HCT116 (cell line): ENCODE measurements around the gene MATN3. TPM values are rescaled to one million over a fixed set of nuclear protein-coding genes. Genes with fewer than 3 reads are reported as not detected.
A peak's percentile ranks its signal among the peaks of the same experiment; 100 is the strongest.

ENCODE experiments used
- ATAC-seq: fragments of 200-7000 bp; cut with Tn5 transposase; 2 replicates; pipeline ENCODE4 v1.9.1; 2020; ENCODE audit warnings: mild to moderate bottlenecking, moderate library complexity
- BruUV-seq: library from RNA; stranded (reverse); fragments of 400-500 nt; replicated peaks from 2 replicates; lab custom pipeline; 2021; lab: Mats Ljungman, UMichigan
- CTCF ChIA-PET: fragments of 300-600 bp; sonication (Branson Sonifier 250); formaldehyde crosslinking; loops from one replicate; lab custom pipeline; 2021; ENCODE audit warnings: antibody characterized with exemption; lab: Charles Lee
- POLR2A ChIA-PET: fragments of 300-600, 350-600 bp; sonication (Branson Sonifier 250); formaldehyde crosslinking; loops from one replicate; lab custom pipeline; 2021; ENCODE audit warnings: antibody characterized with exemption; lab: Charles Lee
- RAD21 ChIA-PET, 2 experiments: fragments of 300-600 bp; sonication (Branson Sonifier 250); formaldehyde crosslinking; loops; one replicate each; lab custom pipeline; 2023; ENCODE audit warnings: low total read pairs in 2 of 2; ENCODE audit not compliant: uncharacterized antibody in 2 of 2, unreplicated experiment in 2 of 2, low non-redundant PET in 1 of 2; lab: Charles Lee
- DNase-seq: peaks from one replicate; pipeline ENCODE4 v3.0.0-alpha.2; 2010; ENCODE audit warnings: low read depth, low spot score
- H2AFZ ChIP-seq: fragments of 200-600 bp; shearing (Covaris generic), sonication (generic); 2 replicates; pipeline ENCODE4 v1.6.1; 2017; ENCODE audit warnings: low read depth, mixed run types, mixed read lengths, antibody characterized with exemption, low read length; ENCODE audit not compliant: poor library complexity, severe bottlenecking
- H3K27ac ChIP-seq: 2 replicates; pipeline ENCODE4 v1.5.1; 2012; ENCODE audit warnings: low read depth, low read length
- H3K27me3 ChIP-seq: fragments of 200-600 bp; sonication (generic); 2 replicates; pipeline ENCODE4 v1.6.1; 2016; ENCODE audit warnings: mixed run types, low read length, mixed read lengths; ENCODE audit not compliant: insufficient read depth
- H3K36me3 ChIP-seq, 2 experiments: fragments of 200-500 bp in 1 of 2; fragments of 200-600 bp in 1 of 2; sonication (Bioruptor generic) in 1 of 2; sonication (generic) in 1 of 2; 2 replicates each; pipeline versions ENCODE4 v1.5.1 to v1.6.1; 2014 to 2016; ENCODE audit warnings: low read length in 2 of 2, inconsistent platforms in 1 of 2, mixed read lengths in 1 of 2, mixed run types in 1 of 2; ENCODE audit not compliant: insufficient read depth in 2 of 2, control insufficient read depth in 1 of 2
- H3K4me1 ChIP-seq, 2 experiments: fragments of 200-600 bp in 1 of 2; sonication (generic) in 1 of 2; 2 replicates each; pipeline versions ENCODE4 v1.5.1 to v1.6.1; 2012 to 2017; ENCODE audit warnings: low read length in 2 of 2, inconsistent platforms in 1 of 2, mild to moderate bottlenecking in 1 of 2, mixed read lengths in 1 of 2, mixed run types in 1 of 2, moderate library complexity in 1 of 2; ENCODE audit not compliant: insufficient read depth in 2 of 2, control insufficient read depth in 1 of 2
- H3K4me2 ChIP-seq: fragments of 200-600 bp; sonication (generic); 2 replicates; pipeline ENCODE4 v1.6.1; 2017; ENCODE audit warnings: mixed run types, low read length, mixed read lengths
- H3K4me3 ChIP-seq, 2 experiments: fragments of 200-600 bp in 1 of 2; sonication (generic) in 1 of 2; replicated peaks in 1 of 2; 2 replicates each; pipeline ENCODE4 v1.5.1; 2011 to 2016; ENCODE audit warnings: low read length in 2 of 2, control low read depth in 1 of 2, low read depth in 1 of 2, mild to moderate bottlenecking in 1 of 2, mixed read lengths in 1 of 2, mixed run types in 1 of 2
- H3K79me2 ChIP-seq: fragments of 200-600 bp; sonication (generic); 2 replicates; pipeline ENCODE4 v1.6.1; 2017; ENCODE audit warnings: mild to moderate bottlenecking, mixed run types, low read length, moderate library complexity, mixed read lengths; ENCODE audit not compliant: insufficient read depth
- H3K9ac ChIP-seq: fragments of 200-600 bp; sonication (generic); 2 replicates; pipeline ENCODE4 v1.6.1; 2016; ENCODE audit warnings: low read length, mixed read lengths
- H3K9me2 ChIP-seq: fragments of 200-600 bp; sonication (generic), shearing (Covaris generic); 2 replicates; pipeline ENCODE4 v1.6.1; 2017; ENCODE audit warnings: mixed run types, mild to moderate bottlenecking, moderate library complexity; ENCODE audit not compliant: insufficient read depth
- H3K9me3 ChIP-seq, 2 experiments: fragments of 200-500 bp in 1 of 2; fragments of 200-600 bp in 1 of 2; sonication (Bioruptor generic) in 1 of 2; sonication (generic) in 1 of 2; 2 replicates each; pipeline ENCODE4 v1.6.1; 2014 to 2017; ENCODE audit warnings: low read length in 2 of 2, mixed read lengths in 2 of 2, inconsistent platforms in 1 of 2, low read depth in 1 of 2, mild to moderate bottlenecking in 1 of 2, mixed run types in 1 of 2, moderate library complexity in 1 of 2; ENCODE audit not compliant: control insufficient read depth in 1 of 2, insufficient read depth in 1 of 2
- H4K20me1 ChIP-seq: fragments of 200-600 bp; sonication (generic), shearing (Covaris generic); 2 replicates; pipeline ENCODE4 v1.6.1; 2017; ENCODE audit warnings: mixed run types, mild to moderate bottlenecking, moderate library complexity; ENCODE audit not compliant: insufficient read depth
- CEBPB ChIP-seq: IDR thresholded peaks from 2 replicates; pipeline ENCODE4 v1.6.1; 2012; ENCODE audit warnings: low read depth
- EGR1 ChIP-seq: IDR thresholded peaks from 2 replicates; pipeline ENCODE4 v1.6.1; 2012; ENCODE audit warnings: low read depth
- FOSL1 ChIP-seq: IDR thresholded peaks from 2 replicates; pipeline ENCODE4 v1.6.1; 2012; ENCODE audit warnings: low read depth
- JUND ChIP-seq: IDR thresholded peaks from 2 replicates; pipeline ENCODE4 v1.6.1; 2012
- RAD21 ChIP-seq: IDR thresholded peaks from 2 replicates; pipeline ENCODE4 v1.6.1; 2012; ENCODE audit warnings: low read depth, mild to moderate bottlenecking
- TCF7L2 ChIP-seq: IDR thresholded peaks from 2 replicates; pipeline ENCODE4 v1.7.0; 2011; ENCODE audit warnings: borderline replicate concordance, inconsistent platforms; ENCODE audit not compliant: insufficient read depth, insufficient read length; ENCODE audit errors: extremely low read depth
- intact Hi-C: fragments of 100-400 bp; cut with micrococcal nuclease; formaldehyde crosslinking; loops from 2 replicates; pipeline ENCODE4 v1.10.0; 2022
- total RNA-seq: library from RNA; stranded (reverse); gene quantifications from one replicate; pipeline ENCODE4 v1.2.1, GENCODE V29; 2021; ENCODE audit not compliant: unreplicated experiment
- TF ChIP-seq, protein P1 (sequence below): IDR thresholded peaks from 2 replicates; pipeline ENCODE4 v1.6.1; 2012
- TF ChIP-seq, protein P2 (sequence below): IDR thresholded peaks from 2 replicates; pipeline ENCODE4 v1.6.1; 2012; ENCODE audit warnings: low read depth
- TF ChIP-seq, protein P3 (sequence below): IDR thresholded peaks from 2 replicates; pipeline ENCODE4 v1.6.1; 2011; ENCODE audit warnings: mild to moderate bottlenecking, low read length, moderate library complexity; ENCODE audit not compliant: insufficient replicate concordance; ENCODE audit errors: extremely low read depth

MATN3 gene
- total RNA-seq, 1 experiment from 2014 or later: not detected

DNA sequence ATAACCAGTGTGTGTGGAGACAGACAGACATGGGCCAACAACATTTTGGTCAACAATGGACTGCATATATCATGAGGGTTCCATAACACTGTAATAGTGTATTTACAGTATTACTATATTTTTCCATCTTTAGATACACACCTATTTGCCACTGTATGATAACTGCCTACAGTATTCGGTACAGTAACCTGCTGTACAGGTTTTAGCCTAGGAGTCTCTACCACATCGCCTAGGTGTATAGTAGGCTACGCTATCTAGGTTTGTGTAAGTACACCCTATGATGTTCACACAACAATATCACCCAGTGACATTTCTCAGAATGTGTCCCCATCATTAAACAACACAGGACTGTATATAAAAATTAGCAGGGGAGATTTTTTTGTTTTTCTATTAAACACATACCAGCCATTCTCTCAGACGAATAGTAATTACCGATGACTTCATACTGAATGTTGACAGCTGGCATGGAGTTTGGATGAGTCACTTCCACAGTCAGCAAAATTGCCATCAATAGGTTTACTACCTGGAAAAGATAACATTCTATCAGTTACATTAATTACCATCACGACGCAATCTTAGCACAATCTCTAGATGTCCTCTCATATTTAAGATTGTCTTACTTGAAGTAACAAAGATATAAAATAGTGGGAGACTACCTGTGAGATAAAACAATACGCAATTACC lies 28.2 kb upstream of the MATN3 start:
- POLR2A ChIA-PET: interaction anchor here (2.2 kb wide), 1 partner anchor 10 kb away, joined by 7 read pairs; the partner anchor contains the start of gene LAPTM4A
- no peak overlapping the region for H3K4me3 ChIP-seq
- DNase-seq (no peak), ATAC-seq (no peak)
- BruUV-seq: no TSS peak
- no peaks in the 10 kb centered on the region for H3K4me1 ChIP-seq
- H3K9ac ChIP-seq: no peak overlapping the region
- peaks cover 12 to 22% of the 10 kb centered on the region in 2 experiments; a peak in 3 of 4 replicates for H3K36me3 ChIP-seq
- CTCF ChIA-PET: no interaction called here
- RAD21 ChIA-PET: no interaction called here
- no peak for TF ChIP-seq RAD21
- TF ChIP-seq TCF7L2: no peak
- TF ChIP-seq, protein P1, sequence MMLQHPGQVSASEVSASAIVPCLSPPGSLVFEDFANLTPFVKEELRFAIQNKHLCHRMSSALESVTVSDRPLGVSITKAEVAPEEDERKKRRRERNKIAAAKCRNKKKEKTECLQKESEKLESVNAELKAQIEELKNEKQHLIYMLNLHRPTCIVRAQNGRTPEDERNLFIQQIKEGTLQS: peak; percentile 33; the same call in 1 of the 2 replicates
- no peak for TF ChIP-seq CEBPB
- TF ChIP-seq, protein P2, sequence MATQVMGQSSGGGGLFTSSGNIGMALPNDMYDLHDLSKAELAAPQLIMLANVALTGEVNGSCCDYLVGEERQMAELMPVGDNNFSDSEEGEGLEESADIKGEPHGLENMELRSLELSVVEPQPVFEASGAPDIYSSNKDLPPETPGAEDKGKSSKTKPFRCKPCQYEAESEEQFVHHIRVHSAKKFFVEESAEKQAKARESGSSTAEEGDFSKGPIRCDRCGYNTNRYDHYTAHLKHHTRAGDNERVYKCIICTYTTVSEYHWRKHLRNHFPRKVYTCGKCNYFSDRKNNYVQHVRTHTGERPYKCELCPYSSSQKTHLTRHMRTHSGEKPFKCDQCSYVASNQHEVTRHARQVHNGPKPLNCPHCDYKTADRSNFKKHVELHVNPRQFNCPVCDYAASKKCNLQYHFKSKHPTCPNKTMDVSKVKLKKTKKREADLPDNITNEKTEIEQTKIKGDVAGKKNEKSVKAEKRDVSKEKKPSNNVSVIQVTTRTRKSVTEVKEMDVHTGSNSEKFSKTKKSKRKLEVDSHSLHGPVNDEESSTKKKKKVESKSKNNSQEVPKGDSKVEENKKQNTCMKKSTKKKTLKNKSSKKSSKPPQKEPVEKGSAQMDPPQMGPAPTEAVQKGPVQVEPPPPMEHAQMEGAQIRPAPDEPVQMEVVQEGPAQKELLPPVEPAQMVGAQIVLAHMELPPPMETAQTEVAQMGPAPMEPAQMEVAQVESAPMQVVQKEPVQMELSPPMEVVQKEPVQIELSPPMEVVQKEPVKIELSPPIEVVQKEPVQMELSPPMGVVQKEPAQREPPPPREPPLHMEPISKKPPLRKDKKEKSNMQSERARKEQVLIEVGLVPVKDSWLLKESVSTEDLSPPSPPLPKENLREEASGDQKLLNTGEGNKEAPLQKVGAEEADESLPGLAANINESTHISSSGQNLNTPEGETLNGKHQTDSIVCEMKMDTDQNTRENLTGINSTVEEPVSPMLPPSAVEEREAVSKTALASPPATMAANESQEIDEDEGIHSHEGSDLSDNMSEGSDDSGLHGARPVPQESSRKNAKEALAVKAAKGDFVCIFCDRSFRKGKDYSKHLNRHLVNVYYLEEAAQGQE: no peak
- TF ChIP-seq, protein P3, sequence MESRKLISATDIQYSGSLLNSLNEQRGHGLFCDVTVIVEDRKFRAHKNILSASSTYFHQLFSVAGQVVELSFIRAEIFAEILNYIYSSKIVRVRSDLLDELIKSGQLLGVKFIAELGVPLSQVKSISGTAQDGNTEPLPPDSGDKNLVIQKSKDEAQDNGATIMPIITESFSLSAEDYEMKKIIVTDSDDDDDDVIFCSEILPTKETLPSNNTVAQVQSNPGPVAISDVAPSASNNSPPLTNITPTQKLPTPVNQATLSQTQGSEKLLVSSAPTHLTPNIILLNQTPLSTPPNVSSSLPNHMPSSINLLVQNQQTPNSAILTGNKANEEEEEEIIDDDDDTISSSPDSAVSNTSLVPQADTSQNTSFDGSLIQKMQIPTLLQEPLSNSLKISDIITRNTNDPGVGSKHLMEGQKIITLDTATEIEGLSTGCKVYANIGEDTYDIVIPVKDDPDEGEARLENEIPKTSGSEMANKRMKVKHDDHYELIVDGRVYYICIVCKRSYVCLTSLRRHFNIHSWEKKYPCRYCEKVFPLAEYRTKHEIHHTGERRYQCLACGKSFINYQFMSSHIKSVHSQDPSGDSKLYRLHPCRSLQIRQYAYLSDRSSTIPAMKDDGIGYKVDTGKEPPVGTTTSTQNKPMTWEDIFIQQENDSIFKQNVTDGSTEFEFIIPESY: no peak
- peak; percentile 51 for TF ChIP-seq FOSL1
- peak; percentile 19; the same call in 1 of the 2 replicates for TF ChIP-seq JUND
- no peak for TF ChIP-seq EGR1
- H3K27ac ChIP-seq: no peak overlapping the region
- H3K9me3 ChIP-seq: no peaks in the 10 kb centered on the region
- intact Hi-C loops: no loop called here
- H3K9me2 ChIP-seq: no peaks in the 10 kb centered on the region
- H3K4me2 ChIP-seq: no peak overlapping the region
- no peaks in the 10 kb centered on the region for H3K27me3 ChIP-seq
- H2AFZ ChIP-seq: no peak overlapping the region
- peaks cover 39% of the 10 kb centered on the region for H3K79me2 ChIP-seq
- H4K20me1 ChIP-seq: no peaks in the 10 kb centered on the region
